ENCODE results near the gene PABPN1L.

PABPN1L gene

DNA sequence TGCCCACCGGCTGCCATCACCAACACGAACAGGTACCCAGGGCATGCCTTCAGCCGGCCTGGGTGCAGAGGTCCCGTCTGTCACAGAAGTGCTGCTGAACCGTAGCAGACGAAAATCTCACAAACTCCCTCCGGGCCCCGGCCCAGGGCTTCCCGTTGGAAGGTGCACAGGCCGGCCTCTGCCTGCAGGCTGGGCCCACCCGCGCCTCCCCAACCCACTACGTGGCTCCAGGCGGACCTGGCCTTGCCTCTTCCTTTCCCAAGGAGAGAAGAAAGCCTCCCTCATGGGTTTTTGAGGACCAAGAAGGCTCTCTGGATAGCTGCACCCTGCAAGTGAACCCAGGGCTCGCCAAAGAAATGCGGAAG, 45.5 kb upstream of the PABPN1L start:
- DNase-seq (ENCODE audit: low read depth, low spot score): no peak
- no peak overlapping the region for H3K4me3 ChIP-seq (ENCODE audit: low read depth, low read length)
- in situ Hi-C loops (cut with HindIII; ENCODE audit: low sequenced_read_pairs): no loop called here
- TF ChIP-seq, protein P1, sequence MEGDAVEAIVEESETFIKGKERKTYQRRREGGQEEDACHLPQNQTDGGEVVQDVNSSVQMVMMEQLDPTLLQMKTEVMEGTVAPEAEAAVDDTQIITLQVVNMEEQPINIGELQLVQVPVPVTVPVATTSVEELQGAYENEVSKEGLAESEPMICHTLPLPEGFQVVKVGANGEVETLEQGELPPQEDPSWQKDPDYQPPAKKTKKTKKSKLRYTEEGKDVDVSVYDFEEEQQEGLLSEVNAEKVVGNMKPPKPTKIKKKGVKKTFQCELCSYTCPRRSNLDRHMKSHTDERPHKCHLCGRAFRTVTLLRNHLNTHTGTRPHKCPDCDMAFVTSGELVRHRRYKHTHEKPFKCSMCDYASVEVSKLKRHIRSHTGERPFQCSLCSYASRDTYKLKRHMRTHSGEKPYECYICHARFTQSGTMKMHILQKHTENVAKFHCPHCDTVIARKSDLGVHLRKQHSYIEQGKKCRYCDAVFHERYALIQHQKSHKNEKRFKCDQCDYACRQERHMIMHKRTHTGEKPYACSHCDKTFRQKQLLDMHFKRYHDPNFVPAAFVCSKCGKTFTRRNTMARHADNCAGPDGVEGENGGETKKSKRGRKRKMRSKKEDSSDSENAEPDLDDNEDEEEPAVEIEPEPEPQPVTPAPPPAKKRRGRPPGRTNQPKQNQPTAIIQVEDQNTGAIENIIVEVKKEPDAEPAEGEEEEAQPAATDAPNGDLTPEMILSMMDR (IDR thresholded peaks at IDR 0.05; ENCODE audit: low read depth, low read length): no peak

DNA sequence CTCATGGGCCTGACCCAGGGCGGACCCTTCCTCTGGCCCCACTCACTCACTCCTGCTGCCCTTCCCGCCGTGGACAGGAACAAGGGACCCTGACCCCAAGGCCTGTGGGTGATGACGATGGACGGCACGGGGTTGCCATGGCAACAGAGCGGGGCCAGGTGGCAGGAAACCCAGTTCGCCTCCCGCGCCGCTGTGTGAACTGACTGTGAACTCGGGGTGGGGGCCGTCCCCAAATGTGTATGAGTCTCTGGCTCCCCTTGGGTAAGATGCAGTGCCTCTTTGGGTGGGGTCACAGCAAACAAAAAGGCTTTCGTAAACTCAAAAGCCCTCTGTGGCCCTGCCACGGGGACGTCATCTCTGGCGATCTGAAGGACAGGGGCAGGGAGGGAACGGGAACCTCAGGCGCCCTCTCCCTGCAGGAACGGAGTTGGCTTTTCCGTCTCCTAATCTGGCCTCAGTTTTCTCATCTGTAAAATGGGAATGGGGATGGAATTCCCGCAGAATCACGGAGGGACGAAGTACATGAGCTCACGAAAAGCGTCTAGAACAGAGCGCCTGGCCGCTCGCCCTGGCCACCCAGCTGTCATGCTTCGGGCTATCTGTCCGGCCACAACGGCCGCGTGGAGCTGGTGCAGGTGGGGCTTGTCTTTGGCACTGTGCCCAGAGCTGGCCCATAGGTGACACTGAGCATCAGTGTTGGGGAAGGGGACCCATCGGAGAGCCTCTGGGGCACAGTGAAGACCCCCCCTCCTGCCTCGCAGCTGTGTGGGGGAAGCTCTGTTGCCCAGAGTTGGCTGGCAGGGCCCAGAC, 44.9 kb upstream of the PABPN1L start:
- no peak for DNase-seq (ENCODE audit: low read depth, low spot score)
- no peak overlapping the region for H3K4me3 ChIP-seq (ENCODE audit: low read depth, low read length)
- in situ Hi-C loops (cut with HindIII; ENCODE audit: low sequenced_read_pairs): no loop called here
- TF ChIP-seq, protein P1 (IDR thresholded peaks at IDR 0.05; ENCODE audit: low read depth, low read length): no peak

DNA sequence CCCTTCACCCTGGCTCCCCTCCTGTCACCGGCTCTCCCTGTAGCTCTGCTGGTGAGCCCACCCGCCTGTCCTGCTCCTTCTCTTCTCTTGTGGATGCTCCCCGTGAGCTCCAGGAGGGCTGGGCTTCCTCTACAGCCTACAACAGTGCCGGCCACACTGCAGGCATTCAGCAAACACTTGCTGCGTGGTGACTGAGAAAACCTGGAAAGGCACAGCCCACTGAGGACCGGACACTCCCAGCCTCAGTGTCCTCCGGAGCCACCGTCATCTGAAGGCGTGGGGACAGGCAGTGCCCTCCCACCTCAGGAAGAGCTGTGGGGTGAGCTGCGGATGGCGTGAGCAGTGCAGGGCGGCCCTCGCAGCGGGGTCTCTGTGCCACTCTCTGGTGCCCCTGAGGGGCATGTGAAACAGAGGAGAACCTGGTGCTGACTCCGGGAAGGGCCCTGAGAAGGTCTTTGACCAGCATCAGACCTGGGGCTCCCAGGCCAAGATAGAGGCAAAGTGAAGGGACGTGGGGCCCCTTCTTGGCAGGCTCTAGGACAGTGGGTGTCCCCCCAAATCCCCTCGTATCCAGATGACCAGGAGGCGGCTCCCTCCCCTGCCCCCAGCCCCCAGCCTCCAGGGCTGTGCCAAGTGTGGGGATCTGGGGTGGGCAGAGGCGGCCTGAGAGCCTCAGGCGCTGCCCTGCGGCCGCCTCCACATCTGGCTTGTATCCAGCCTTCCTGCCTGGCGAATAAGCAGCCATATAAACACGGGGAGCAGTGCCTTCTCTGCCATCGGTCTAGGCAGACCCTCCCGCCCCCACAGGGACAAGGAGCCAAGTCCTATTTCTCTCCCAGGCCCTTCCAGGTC, 44.0 kb upstream of the PABPN1L start:
- DNase-seq (ENCODE audit: low read depth, low spot score): no peak
- no peak overlapping the region for H3K4me3 ChIP-seq (ENCODE audit: low read depth, low read length)
- TF ChIP-seq, protein P1 (IDR thresholded peaks at IDR 0.05; ENCODE audit: low read depth, low read length): no peak
- in situ Hi-C loops (cut with HindIII; ENCODE audit: low sequenced_read_pairs): no loop called here

DNA sequence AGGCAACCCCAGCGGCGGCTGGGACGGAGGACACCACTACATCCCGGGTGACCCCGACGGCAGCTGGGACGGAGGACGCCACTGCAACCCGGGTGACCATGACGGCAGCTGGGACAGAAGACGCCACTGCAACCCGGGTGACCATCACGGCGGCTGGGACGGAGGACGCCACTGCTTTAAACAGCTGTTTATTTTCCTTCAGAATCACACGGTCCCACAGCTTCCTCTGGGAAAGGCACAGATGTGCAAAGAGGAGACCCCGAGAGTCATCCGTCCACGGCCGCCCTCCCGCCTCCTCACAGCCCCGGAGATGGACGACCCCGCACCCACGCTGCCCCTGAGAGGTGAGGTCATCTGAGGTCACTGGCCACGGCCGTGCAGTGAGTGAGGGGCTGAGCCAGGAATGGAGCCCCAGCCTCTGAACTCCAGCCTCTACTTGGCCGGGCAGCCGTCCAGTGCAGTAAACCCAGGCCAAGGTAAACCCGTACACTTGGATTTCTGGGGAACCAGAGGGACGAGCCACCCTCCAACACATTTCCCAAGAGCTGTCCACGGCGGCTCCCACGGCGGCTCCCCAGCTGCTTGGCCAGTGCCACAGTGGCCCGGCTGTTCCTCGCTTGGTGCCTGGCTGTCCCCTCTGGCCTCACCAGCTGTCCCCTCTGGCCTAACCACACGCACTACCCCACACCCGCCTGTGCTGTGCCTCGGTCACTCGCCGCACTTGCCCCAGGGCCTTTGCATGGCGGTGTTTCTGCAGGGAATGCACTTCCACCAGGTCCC, 43.2 kb upstream of the PABPN1L start:
- in situ Hi-C loops (cut with HindIII; ENCODE audit: low sequenced_read_pairs): no loop called here
- TF ChIP-seq, protein P1 (IDR thresholded peaks at IDR 0.05; ENCODE audit: low read depth, low read length): no peak
- DNase-seq (ENCODE audit: low read depth, low spot score): no peak
- H3K4me3 ChIP-seq (ENCODE audit: low read depth, low read length): no peak overlapping the region

DNA sequence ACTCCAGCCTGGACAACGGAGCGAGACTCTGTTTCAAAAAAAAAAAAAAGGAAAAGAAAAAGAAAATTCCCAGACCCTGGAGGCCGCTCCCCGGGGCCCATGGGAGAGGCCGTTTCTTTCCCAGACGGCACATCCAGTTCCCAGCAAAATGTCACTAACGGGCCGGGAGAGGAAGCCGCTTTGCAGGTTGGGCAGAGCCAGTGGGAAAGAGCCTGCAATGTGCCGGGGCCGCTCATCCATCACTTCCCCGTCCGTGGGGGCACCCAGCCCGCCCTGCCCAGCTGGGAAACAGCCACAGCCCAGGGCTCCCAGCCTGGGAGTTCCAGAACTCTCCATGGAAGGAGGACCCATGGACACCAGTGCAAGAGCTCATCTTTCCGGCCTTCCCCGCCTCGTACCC, 41.8 kb upstream of the PABPN1L start:
- in situ Hi-C loops (cut with HindIII; ENCODE audit: low sequenced_read_pairs): no loop called here
- DNase-seq (ENCODE audit: low read depth, low spot score): no peak
- no peak overlapping the region for H3K4me3 ChIP-seq (ENCODE audit: low read depth, low read length)
- TF ChIP-seq, protein P1 (IDR thresholded peaks at IDR 0.05; ENCODE audit: low read depth, low read length): no peak

DNA sequence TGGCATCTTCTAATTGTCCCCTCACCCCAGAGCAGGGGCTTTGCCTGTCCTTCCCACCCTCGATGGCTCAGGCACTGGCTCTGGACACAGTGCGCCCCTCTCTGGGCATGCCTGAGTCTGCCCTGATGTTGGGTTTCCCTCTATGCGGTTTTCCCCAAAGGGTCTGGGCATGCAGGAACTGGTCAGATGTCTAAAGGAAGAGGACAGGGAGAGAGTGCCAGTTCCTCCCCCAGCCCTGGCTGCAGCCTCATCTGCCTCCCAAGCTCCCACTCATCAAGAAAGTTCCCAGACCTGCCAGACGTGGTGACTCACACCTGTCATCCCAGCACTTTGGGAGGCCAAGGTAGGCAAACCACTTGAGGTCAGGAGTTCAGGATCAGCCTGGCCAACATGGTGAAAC, 41.3 kb upstream of the PABPN1L start:
- no peak for DNase-seq (ENCODE audit: low read depth, low spot score)
- TF ChIP-seq, protein P1 (IDR thresholded peaks at IDR 0.05; ENCODE audit: low read depth, low read length): no peak
- H3K4me3 ChIP-seq (ENCODE audit: low read depth, low read length): no peak overlapping the region
- in situ Hi-C loops (cut with HindIII; ENCODE audit: low sequenced_read_pairs): no loop called here
